RWPE1 (cell line): ENCODE results near the gene OSM.

Source experiments
- CTCF ChIA-PET: fragments of 350-600 bp; sonication (Branson Sonifier 250); formaldehyde crosslinking; extraction: SDS; loops from one replicate; lab custom pipeline; 2021; lab: Yijun Ruan, JAX
- POLR2A ChIA-PET: fragments of 400-600 bp; formaldehyde crosslinking; extraction: SDS; loops from one replicate; lab custom pipeline; 2020; ENCODE audit warnings: antibody characterized with exemption; ENCODE audit not compliant: low non-redundant PET; lab: Yijun Ruan, JAX
- DNase-seq: peaks from one replicate; pipeline ENCODE4 v3.0.0; 2012; ENCODE audit warnings: low spot score
- H3K27ac ChIP-seq: fragments of 450-650 bp; 2 replicates; pipeline ENCODE4 v1.5.1; 2017
- TF ChIP-seq, protein P1 (sequence below): fragments of 450-650 bp; conservative IDR thresholded peaks from 2 replicates; pipeline ENCODE4 v1.5.1; 2017; ENCODE audit warnings: low read depth, mild to moderate bottlenecking

OSM gene

DNA sequence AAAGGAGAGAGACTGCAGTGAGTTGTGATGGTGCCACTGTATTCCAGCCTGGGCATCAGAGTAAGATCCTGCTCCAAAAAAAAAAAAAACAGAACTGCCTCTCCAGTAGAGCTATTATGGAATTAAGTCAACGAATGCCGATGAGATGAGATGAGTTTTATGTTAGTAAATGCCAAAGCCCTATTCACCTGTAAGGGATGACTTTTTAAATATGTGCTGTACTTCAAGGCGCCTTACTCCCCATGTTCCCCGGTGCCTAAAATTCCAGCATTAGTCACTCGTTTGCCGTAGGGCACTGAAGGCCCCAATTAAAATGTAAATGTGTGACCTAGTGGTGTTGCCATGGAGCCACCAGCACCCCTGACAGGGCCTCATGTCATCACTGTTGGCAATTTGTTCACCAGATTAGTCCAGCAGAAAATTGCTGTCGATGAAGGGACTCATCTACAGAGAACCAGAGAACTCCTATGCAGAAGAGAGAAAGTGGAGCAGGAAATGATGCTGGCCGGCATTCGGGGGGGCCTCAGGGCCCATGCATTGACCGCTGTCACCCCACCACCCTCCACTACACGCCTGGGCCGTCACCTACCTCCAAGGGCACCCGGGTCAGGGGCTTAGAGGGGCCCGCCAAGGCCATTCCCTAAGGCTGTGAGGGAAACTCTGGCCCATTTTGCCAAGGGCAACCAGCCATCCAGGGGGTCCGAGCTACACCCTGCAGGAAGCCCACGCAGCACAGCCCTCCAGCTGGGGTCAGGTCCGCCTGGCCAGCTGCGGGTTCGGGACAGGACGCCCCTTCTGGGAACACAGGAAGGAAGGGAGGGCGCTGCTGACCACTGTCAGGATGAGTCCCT, 37.9 kb downstream of the OSM start:
- ChIA-PET CTCF (interaction anchor here (0.7 kb wide), 1 partner anchor 285 kb away, joined by 6 read pairs; no protein-coding TSS in a partner anchor), POLR2A (no interaction called here)
- TF ChIP-seq, protein P1, sequence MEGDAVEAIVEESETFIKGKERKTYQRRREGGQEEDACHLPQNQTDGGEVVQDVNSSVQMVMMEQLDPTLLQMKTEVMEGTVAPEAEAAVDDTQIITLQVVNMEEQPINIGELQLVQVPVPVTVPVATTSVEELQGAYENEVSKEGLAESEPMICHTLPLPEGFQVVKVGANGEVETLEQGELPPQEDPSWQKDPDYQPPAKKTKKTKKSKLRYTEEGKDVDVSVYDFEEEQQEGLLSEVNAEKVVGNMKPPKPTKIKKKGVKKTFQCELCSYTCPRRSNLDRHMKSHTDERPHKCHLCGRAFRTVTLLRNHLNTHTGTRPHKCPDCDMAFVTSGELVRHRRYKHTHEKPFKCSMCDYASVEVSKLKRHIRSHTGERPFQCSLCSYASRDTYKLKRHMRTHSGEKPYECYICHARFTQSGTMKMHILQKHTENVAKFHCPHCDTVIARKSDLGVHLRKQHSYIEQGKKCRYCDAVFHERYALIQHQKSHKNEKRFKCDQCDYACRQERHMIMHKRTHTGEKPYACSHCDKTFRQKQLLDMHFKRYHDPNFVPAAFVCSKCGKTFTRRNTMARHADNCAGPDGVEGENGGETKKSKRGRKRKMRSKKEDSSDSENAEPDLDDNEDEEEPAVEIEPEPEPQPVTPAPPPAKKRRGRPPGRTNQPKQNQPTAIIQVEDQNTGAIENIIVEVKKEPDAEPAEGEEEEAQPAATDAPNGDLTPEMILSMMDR = no peak
- peak; percentile 72 for DNase-seq
- H3K27ac ChIP-seq = peak overlapping the region; percentile 47

DNA sequence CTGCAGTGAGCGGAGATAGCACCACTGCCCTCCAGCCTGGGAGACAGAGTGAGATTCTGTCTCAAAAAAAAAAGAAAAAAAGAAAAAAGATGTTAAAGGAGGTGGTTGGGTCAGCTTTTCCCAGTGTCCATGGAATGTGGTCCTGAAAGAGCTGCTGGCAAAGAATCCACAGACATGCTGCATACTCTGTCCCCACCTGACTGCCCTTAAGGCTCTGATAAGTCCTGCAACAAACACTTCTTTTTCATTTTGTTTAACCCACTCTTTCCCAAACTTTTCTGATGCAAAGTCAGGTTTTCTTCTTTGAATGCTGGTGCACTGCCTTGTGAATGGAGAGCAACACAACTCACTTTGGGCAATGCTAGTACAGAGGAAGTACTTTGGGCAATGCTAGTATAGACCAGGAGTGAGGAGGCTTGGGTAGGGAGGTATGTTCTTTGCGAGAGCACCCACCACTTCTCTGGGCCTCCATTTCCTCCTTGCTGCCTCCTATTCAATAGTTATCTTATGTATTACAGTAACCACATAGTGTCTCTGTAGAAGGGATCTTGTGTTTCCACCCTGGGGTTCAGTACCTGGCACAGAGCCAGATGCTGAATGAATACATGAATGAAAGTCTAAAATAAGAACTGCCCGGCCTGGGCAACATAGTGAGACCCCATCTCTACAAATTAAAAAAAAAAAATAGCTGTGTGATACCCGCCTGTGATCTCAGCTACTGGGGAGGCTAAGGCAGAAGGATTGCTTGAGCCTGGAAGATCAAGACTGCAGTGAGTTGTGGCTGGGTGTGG, 39.0 kb downstream of the OSM start:
- ChIA-PET CTCF (no interaction called here), POLR2A (no interaction called here)
- DNase-seq = no peak
- H3K27ac ChIP-seq = peak overlapping the region; percentile 47; the same call in 1 of the 2 replicates
- TF ChIP-seq, protein P1 = no peak

DNA sequence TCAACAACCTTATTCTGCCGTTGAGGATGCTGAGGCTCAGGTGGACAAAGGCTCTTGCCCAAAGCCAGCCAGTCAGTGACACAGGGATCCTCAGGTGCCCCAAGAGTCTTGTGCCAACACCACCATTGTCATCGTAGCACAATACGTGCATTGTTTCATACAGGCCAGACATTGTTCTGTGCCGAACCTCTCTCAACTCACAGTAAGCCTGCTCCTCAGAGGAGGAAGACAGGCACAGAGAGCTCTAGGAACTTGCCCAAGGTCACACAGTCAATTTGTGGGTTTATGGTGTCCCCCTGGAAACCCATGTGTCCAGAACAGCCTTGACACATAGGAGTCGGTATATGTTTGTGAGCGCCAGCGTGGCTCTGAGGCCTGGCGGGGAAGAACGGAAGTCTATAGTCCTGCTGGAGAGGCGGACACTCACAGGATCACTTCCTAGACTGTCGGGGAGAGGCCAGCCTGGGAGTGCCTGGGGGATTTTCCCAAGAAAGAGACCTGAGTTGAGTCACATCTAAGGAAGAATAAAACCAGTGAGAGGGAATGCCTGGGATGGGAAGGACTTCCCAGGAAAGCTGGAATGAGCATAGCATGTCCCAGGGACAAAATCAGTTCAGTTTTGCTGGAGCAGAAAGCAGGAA, 40.3 kb downstream of the OSM start:
- DNase-seq = peak; percentile 30
- TF ChIP-seq, protein P1 = no peak
- ChIA-PET CTCF (no interaction called here), POLR2A (no interaction called here)
- H3K27ac ChIP-seq = no peak overlapping the region

- CTCF ChIA-PET = interaction anchor here (0.6 kb wide), 1 partner anchor 424 kb away, joined by 3 read pairs; no protein-coding TSS in a partner anchor
These were observed 41.3 kb downstream of the OSM start for GRCh38 chr22:30225220-30225927.

DNA sequence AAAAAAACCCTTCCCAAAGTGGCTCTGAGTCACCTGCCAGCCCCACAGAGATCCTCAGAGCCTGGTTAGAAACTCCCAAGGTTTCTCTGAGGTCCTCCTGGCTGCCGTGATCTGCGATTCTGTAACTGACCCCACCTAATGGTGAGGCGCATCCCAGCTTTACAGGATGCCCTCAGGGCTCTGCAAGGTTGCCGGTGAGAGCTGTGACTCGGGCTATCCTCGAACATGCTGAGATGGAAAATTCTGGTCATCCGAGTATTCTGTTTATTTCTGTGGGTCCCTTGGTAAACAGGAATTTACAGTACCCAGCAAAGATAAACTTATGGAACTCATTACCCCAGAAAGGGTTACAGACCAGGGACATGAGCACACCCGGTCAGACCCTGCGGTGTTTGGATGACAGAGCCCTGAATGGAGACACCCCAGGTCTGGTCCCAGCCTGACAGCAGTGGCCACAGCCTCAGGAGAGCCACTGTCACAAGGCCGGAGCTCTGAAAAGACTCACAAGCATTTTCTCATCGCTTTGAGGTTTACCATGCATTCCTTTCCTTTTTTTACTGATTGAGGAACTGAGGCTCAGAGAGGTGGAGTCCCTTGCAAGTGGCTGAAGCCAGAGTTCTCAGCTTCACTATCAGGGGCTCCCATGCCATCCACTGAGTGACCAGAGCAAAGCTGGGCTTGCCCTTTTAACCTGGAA, 42.3 kb downstream of the OSM start:
- H3K27ac ChIP-seq = 0 out of 2 replicates have a peak overlapping the region, but pooled peaks have one; percentile 5
- CTCF ChIA-PET = interaction anchor here (0.7 kb wide), 2 partner anchors 39 to 88 kb away, joined by 3 to 4 read pairs; no protein-coding TSS in a partner anchor
- DNase-seq = no peak
- TF ChIP-seq, protein P1 = no peak
- POLR2A ChIA-PET = no interaction called here

More at GRCh38 chr22:30225220-30225927, 41.3 kb downstream of the OSM start:
- TF ChIP-seq, protein P1 = no peak
- no peak overlapping the region for H3K27ac ChIP-seq
- POLR2A ChIA-PET = no interaction called here
- DNase-seq = no peak
